EL (cell line): ENCODE data around the gene CCDC138.

Experiments used
- DNase-seq: peaks from one replicate; pipeline ENCODE4 v3.0.0-alpha.2; 2016

Gene CCDC138

GRCh38 chr2:108896741-108897140 lies 110.2 kb downstream of the CCDC138 start:
- DNase-seq, result no peak

DNA sequence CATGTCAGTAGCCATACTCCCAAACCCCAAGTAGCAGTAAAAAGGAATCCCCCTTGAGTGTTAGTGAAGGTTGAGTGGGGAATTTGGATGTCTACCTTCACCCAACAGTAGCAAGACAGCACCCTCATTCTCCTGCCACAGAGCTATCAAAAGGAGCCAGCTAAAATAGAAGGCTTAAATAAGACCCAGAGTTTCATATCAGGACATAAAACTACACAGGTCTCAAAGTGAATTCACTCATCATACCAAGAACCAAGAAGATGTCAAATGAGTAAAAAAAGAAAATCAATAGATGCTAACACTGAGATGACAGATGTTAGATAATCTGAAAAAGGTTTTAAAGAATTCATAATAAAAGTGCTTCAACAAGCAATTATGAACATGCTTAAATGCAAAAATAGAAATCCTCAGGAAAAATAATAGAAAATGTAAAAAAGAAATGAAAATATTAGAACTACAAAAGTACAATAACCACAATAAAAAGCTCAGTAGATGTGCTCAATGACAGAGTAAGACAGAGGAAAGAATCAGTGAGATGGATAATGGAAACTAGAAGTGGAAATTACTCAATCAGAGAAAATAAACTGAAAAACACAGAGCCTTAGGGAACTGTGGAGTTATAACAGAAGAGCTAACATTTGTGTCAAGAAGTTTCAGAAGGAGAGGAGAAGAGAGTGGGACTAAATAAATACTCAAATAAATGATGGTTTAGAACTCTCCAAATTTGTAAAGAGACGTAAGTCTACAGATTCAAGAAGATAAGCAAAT lies 111.9 kb downstream of the CCDC138 start:
- DNase-seq, result no peak

- DNase-seq, result no peak
Observed at GRCh38 chr2:108904680-108905079, 118.1 kb downstream of the CCDC138 start.

DNA sequence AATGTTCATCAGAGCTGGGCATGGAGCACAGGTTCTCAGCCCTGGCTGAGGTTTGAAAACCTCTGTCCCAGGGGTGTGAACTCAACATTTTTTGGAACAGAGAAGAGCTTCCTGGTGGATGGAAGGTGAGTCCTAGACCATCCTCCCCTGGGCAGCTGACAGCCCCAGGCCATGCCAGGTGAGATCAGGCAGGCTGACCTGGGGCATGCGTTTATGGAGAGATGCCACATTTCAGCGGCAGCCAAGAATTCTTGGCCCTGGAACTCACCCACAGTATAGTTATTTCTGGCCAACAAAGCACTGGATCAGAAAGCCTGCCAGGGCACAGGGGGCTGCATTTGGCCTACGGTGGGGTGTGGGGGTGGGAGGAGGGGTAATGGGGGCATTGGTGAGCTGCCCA lies 118.6 kb downstream of the CCDC138 start:
- DNase-seq, result no peak

GRCh38 chr2:108905906-108906305 lies 119.3 kb downstream of the CCDC138 start:
- DNase-seq, result no peak

DNA sequence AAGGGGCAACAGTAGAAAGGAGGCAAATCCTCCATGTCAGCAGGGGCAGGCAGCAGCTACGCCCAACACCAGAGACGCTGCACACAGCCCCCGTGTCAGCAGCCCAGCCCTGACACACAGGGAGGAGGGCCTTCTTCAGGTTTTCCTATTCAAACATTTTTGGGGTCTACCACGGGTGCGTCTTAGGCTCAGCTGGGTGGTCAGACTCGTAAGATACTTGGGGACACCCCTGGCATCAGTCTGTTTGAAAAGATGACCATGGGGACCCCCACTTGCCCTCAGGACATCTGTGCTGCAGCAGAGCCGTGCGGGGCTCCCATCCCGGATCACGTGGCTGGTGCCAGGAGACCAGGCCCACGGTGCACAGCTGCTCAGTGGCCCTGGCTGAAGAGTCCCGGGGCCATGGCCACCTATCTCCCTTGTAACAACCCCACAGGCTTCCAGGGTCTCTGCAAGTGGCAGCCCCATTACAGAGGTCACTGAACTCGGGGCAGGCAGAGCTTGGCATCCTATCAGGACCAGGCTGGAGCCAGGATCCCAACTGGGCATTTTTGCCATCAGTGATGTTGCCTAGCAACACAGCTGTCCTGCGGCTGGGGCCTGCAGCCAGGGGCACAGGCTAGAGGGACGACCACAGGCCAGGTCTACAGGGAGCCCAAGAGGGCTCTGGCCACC lies 120.0 kb downstream of the CCDC138 start:
- DNase-seq, result no peak

DNA sequence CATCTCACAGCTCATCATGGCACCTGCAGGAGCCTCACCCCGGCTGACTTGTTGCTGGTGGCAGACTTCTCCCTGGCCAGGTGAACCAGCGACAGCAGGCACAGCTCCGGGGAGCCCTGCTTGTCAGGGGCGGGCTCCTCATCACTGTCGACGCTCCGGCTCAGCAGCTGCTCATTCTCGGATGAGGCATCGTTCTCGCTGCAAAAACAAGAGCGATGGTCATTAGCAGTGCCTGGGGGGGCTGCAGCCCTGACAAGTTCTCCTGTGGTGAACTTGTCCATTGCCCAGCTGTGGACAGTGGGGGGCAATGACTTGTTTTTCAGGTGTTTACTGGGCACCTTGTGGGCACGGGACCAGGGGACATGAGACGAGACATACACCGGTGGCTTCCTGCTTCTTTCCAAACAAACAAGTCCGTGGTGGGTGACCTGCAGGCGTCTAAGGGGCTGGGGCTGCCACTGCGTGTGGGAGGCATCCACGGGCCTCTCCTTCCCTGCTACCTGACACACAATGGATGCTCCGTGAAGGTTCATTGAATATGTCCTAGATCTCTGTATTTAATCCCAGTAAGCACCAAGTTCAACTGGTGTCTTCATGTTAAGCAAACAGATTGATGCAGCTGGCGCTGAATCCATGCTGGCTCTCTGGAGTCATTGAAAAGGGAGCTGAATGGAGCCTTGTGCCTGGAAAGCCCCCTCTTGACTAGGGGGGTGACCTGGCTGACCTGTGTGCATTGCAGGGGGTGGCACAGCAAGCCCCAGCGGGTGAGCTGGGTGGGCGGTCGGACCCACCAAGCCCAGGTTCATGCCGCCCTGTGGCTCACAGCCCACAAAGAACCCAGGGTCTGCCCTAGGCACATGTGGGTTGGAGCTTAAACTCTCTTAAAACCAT lies 121.5 kb downstream of the CCDC138 start:
- no peak for DNase-seq

- no peak for DNase-seq
Observed at GRCh38 chr2:108908713-108909070, 122.1 kb downstream of the CCDC138 start.

DNA sequence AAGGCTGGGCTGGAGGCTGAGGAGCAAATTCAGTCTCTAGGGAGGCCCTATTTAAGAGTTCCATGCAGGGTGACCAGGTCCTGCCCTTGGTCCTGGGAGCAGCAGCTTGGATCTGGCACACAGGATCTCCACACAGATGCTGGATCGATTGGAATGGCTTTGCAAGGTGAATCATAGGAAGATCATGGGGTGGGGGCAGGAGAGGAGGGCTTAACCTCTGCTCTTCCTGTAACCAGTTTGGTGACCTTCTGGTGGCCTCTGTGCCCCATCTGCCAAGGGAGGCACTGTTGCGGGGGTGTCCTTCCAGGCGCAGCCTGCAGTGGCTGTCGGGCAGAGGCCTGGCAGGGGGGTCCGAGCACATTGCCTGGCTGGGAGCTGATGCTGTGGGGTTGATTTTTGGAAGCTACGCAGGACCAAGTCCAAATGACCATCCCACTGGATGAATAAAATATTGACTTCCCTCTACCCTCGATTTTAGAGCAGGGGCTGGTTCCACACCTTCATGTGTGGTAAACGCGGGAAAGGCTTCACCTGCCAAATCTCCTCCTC lies 122.8 kb downstream of the CCDC138 start:
- DNase-seq, result no peak

DNA sequence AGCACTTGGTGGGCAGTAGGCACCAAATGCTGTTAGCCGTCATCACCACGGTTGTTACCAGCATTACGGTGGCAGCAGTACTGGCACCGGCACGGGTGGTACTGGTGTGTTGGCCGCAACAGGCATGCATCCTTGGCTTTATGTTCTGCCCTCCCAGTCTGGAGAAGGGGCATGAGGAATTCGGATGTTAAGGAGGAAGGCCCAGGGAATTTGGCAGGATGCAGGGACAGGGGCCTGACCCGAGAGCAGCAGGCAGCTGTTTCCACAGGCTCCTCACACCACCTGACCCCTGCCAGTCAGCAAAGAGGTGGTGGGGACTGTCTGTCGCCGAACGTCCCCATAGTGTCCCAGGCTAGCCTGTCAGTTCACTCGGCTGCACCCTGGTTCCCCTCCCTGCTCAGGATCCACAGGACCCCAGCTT lies 123.5 kb downstream of the CCDC138 start:
- DNase-seq, result no peak

DNA sequence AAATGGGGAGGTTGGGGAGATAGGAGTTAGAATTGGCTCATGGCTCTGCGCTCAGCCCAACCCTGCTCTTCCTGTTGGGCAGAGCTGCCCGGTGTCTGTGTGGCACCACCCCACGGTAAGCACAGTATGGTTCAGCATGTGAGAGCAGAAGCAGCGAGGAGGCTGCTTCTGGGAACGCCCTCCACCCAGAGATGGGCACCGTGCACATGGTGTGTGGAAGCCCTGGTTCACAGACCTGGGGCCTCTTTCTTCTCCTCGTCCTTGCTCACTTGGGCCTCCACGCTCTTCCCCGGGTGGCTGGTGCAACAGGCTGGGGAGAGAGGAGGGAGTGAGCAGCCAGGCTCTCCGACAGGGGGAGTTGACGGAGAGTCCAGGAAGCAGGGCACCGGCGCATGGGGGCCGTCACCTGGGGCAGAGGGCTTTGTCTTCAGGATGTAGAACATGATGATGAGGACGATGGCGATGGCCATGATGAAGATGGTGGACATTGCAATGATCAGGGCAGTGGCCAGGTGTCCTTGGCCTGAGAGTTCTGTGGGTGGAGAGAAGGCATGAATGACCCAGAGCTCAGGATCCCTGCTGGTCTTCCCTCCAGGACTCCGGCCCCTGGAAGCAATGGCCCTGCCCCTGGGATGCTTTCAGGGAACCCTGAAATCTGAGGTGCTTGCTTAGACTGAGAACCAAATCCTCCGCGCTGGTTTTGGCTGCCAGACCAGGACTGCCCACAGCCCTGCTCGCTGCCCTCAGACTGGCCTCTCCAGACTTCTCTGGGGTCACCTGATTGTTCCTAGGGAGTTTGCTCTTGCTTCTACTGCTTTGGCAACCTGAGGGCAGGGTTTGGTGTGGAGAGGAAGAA lies 124.2 kb downstream of the CCDC138 start:
- no peak for DNase-seq

DNA sequence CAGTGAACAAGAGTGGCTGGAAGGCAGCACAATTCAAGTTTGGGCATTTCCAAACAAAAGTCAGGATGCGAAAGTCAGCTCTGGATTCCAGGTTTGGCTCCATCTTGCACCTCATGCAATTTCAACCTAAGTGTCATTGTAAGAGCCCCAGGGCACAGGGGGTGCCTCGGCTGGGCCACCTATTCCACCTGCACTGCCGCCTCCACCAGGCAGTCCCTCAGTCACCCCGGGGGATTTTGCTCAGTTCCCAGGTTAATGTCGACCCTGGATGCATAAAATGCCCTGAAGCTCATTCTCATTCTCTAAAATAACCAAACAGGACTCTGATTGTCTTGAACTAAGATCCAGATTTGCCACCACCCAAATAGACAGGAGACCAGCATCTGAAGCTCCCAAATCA lies 124.8 kb downstream of the CCDC138 start:
- DNase-seq, result no peak

- DNase-seq, result no peak
Observed at GRCh38 chr2:108911807-108912628, 125.4 kb downstream of the CCDC138 start.

- no peak for DNase-seq
Observed at GRCh38 chr2:108912629-108912902, 126.0 kb downstream of the CCDC138 start.

GRCh38 chr2:108916122-108916795 lies 129.7 kb downstream of the CCDC138 start:
- no peak for DNase-seq

GRCh38 chr2:108916796-108917421 lies 130.3 kb downstream of the CCDC138 start:
- no peak for DNase-seq

DNA sequence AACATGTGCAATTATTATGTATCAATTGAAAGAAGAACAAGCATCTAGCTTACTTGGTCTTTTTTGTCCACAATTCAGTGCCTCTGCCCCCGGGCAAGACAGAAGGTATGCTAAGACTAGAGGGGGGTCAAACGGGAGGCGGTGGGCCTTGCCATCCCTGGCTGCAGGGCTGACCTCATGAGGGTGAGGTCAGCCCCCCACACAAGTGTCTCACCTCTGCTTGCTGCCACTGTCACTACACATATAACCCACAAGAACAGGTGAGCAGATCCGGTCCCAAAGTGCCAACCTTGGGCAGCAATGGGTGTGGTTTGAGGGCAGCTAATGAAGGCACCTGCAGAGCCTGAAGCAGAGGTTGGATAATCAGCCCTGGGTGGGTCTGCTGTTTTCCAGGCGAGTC lies 131.0 kb downstream of the CCDC138 start:
- DNase-seq, result no peak

DNA sequence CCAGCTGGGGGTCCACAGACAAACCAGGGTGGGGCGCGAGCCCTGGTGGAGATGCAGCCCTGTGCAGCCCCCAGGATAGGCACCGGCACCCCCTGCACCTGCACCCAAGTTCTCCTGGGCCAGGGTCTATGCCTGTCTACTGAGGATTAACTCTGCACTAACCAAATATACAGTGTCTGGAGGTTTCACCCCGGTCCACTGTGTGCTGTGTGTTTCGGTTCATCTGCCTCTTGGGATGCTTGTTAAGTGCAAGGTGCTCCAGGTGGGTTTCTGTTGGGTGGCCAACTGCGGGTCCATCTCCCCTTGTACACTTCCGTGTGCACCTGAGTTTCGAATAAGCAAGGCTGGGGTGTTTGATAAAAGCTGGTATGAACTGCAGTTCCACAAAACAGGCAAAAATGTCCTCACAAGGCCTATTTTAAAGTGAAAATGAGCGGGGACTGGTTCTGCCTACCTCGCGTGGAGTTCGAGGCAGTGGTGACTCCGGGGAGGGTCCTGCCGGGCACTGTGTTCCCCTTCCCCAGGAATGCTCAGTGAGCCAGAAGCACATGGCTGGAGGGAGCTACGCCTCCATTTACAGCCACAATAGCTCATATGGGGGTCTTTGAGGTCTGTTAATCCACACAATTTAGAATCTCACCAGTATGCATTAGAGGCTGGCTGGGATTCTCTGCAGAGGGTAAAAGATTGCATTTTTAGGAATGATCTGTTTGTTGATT lies 131.7 kb downstream of the CCDC138 start:
- DNase-seq, result no peak

GRCh38 chr2:108918941-108919341 lies 132.4 kb downstream of the CCDC138 start:
- no peak for DNase-seq
